Neural cell (in vitro differentiated cells): ENCODE measurements around the gene CPNE2. TPM values are rescaled to one million over a fixed set of nuclear protein-coding genes. Genes with fewer than 3 reads are reported as not detected.
"Not testable (repeated sequence)": the region's sequence is repeated elsewhere in the genome, so short reads cannot be mapped to it uniquely, and the experiment has no call there.

ENCODE experiments used
- H2AFZ ChIP-seq: fragments of 200-600, 300-800 bp; sonication (generic), shearing (Covaris generic); 2 replicates; pipeline ENCODE4 v1.6.0; 2014; ENCODE audit warnings: low read depth, mild to moderate bottlenecking, antibody characterized with exemption, low read length, moderate library complexity
- H3F3A ChIP-seq: fragments of 200-600 bp; shearing (Covaris generic); 2 replicates; pipeline ENCODE4 v1.6.1; 2016; ENCODE audit warnings: mild to moderate bottlenecking, moderate library complexity, mixed read lengths, antibody characterized with exemption, low read length; ENCODE audit not compliant: insufficient read depth, poor library complexity, severe bottlenecking
- H3K27ac ChIP-seq: fragments of 200-600, 300-800 bp; sonication (generic), shearing (Covaris generic); 2 replicates; pipeline ENCODE4 v1.5.1; 2014; ENCODE audit warnings: mild to moderate bottlenecking, low read length, moderate library complexity
- H3K27me3 ChIP-seq: fragments of 300-800, 200-600 bp; sonication (generic), shearing (Covaris generic); 2 replicates; pipeline ENCODE4 v1.6.0; 2014; ENCODE audit warnings: mild to moderate bottlenecking, low read depth, low read length, moderate library complexity; ENCODE audit not compliant: insufficient read depth
- H3K36me3 ChIP-seq: fragments of 300-800, 200-600 bp; sonication (generic), shearing (Covaris generic); 2 replicates; pipeline ENCODE4 v1.5.1; 2014; ENCODE audit warnings: mild to moderate bottlenecking, antibody characterized with exemption, low read length, moderate library complexity; ENCODE audit not compliant: insufficient read depth
- H3K4me2 ChIP-seq: fragments of 300-800, 200-600 bp; sonication (generic), shearing (Covaris generic); 2 replicates; pipeline ENCODE4 v1.6.0; 2014; ENCODE audit warnings: mild to moderate bottlenecking, low read length
- H3K4me3 ChIP-seq: fragments of 300-800, 200-600 bp; sonication (generic), shearing (Covaris generic); 2 replicates; pipeline ENCODE4 v1.5.1; 2014; ENCODE audit warnings: mild to moderate bottlenecking, low read length, moderate library complexity
- H3K79me2 ChIP-seq: fragments of 200-600 bp; shearing (Covaris generic); replicated peaks from 2 replicates; pipeline ENCODE4 v1.6.0; 2014; ENCODE audit warnings: mild to moderate bottlenecking, low read length, moderate library complexity; ENCODE audit not compliant: insufficient read depth
- H3K9ac ChIP-seq: fragments of 300-800, 200-600 bp; sonication (generic), shearing (Covaris generic); 2 replicates; pipeline ENCODE4 v1.6.1; 2016; ENCODE audit warnings: mild to moderate bottlenecking, low read length, mixed read lengths
- H3K9me2 ChIP-seq: fragments of 200-600 bp; shearing (Covaris generic); 2 replicates; pipeline ENCODE4 v1.6.1; 2016; ENCODE audit warnings: mild to moderate bottlenecking, low read length, mixed read lengths; ENCODE audit not compliant: insufficient read depth
- H3K9me3 ChIP-seq: fragments of 200-600, 300-800 bp; sonication (generic), shearing (Covaris generic); 2 replicates; pipeline ENCODE4 v1.6.1; 2016; ENCODE audit warnings: mild to moderate bottlenecking, mixed run types, low read length, moderate library complexity, mixed read lengths
- H4K20me1 ChIP-seq: fragments of 200-600 bp; shearing (Covaris generic); 2 replicates; pipeline ENCODE4 v1.6.1; 2016; ENCODE audit warnings: mild to moderate bottlenecking, mixed run types; ENCODE audit not compliant: insufficient read depth
- EP300 ChIP-seq: fragments of 450-650 bp; conservative IDR thresholded peaks from 2 replicates; pipeline ENCODE4 v1.6.1; 2014; ENCODE audit warnings: antibody characterized with exemption, mild to moderate bottlenecking, moderate library complexity; ENCODE audit not compliant: poor library complexity, severe bottlenecking
- EZH2 ChIP-seq: fragments of 200-600, 300-800 bp; shearing (Covaris generic), sonication (generic); IDR thresholded peaks from 2 replicates; pipeline ENCODE4 v1.6.1; 2014; ENCODE audit warnings: antibody characterized with exemption, low read length, borderline replicate concordance, mild to moderate bottlenecking; ENCODE audit not compliant: insufficient read depth, poor library complexity, severe bottlenecking
- MXI1 ChIP-seq: fragments of 450-650 bp; conservative IDR thresholded peaks from 2 replicates; pipeline ENCODE4 v1.6.1; 2014; ENCODE audit warnings: antibody characterized with exemption, mild to moderate bottlenecking; ENCODE audit not compliant: poor library complexity, severe bottlenecking
- POLR2AphosphoS5 ChIP-seq: IDR thresholded peaks from 2 replicates; pipeline ENCODE4 v1.6.1; 2012
- RAD21 ChIP-seq: fragments of 450-650 bp; conservative IDR thresholded peaks from 2 replicates; pipeline ENCODE4 v1.6.1; 2014; ENCODE audit warnings: antibody characterized with exemption, mild to moderate bottlenecking, moderate library complexity
- SMC3 ChIP-seq: fragments of 450-650 bp; conservative IDR thresholded peaks from 2 replicates; pipeline ENCODE4 v1.6.1; 2014; ENCODE audit warnings: antibody characterized with exemption, mild to moderate bottlenecking, moderate library complexity; ENCODE audit not compliant: poor library complexity
- TAF1 ChIP-seq: IDR thresholded peaks from 2 replicates; pipeline ENCODE4 v1.6.1; 2012; ENCODE audit warnings: low read depth
- polyA plus RNA-seq: library from polyadenylated mRNA; depleted of rRNA; stranded (reverse); fragments of >200 nt; gene quantifications from 2 replicates; pipeline ENCODE4 v1.2.3, GENCODE V29; 2014
- TF ChIP-seq, protein P1 (sequence below): fragments of 450-650 bp; IDR thresholded peaks from 2 replicates; pipeline ENCODE4 v1.5.1; 2014; ENCODE audit warnings: antibody characterized with exemption, mild to moderate bottlenecking, moderate library complexity; ENCODE audit not compliant: poor library complexity, severe bottlenecking
- TF ChIP-seq, protein P2 (sequence below): IDR thresholded peaks from 2 replicates; pipeline ENCODE4 v1.6.1; 2012; ENCODE audit warnings: borderline replicate concordance

CPNE2 gene
- polyA plus RNA-seq, 1 donor from 2014 or later, result 18.6 TPM

DNA sequence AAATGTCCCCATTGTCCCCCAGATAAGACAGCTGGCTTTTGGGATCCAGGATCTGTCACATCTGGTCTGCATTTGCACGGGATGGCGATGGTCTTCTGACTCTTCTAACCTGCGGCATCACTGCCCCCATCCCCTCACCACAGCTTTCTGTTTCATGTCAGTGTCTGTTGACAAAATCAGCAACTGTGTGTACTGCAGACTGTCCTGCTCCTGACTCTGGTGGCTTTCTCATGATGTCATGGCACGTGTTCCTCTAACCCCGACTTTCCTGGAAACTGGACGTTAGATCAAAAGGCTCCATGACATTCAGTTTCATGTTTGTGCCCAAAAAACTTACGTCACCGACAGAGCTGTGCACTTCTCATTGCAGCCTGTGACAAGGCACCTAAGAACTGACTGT lies 30.1 kb upstream of the CPNE2 start:
- no peaks in the 10 kb centered on the region for H3K9me3 ChIP-seq
- no peak overlapping the region for H3K4me3 ChIP-seq
- H3K27me3 ChIP-seq, result no peaks in the 10 kb centered on the region
- no peak overlapping the region for H2AFZ ChIP-seq
- H3K9me2 ChIP-seq, result no peaks in the 10 kb centered on the region
- no peaks in the 10 kb centered on the region for H4K20me1 ChIP-seq
- H3K4me2 ChIP-seq, result no peak overlapping the region
- TF ChIP-seq SMC3 (no peak), POLR2AphosphoS5 (no peak), TAF1 (no peak), EZH2 (no peak)
- TF ChIP-seq, protein P1, sequence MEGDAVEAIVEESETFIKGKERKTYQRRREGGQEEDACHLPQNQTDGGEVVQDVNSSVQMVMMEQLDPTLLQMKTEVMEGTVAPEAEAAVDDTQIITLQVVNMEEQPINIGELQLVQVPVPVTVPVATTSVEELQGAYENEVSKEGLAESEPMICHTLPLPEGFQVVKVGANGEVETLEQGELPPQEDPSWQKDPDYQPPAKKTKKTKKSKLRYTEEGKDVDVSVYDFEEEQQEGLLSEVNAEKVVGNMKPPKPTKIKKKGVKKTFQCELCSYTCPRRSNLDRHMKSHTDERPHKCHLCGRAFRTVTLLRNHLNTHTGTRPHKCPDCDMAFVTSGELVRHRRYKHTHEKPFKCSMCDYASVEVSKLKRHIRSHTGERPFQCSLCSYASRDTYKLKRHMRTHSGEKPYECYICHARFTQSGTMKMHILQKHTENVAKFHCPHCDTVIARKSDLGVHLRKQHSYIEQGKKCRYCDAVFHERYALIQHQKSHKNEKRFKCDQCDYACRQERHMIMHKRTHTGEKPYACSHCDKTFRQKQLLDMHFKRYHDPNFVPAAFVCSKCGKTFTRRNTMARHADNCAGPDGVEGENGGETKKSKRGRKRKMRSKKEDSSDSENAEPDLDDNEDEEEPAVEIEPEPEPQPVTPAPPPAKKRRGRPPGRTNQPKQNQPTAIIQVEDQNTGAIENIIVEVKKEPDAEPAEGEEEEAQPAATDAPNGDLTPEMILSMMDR, result no peak
- no peaks in the 10 kb centered on the region for H3F3A ChIP-seq
- H3K36me3 ChIP-seq, result no peaks in the 10 kb centered on the region
- no peaks in the 10 kb centered on the region for H3K79me2 ChIP-seq
- H3K9ac ChIP-seq, result no peak overlapping the region
- H3K27ac ChIP-seq, result no peak overlapping the region

DNA sequence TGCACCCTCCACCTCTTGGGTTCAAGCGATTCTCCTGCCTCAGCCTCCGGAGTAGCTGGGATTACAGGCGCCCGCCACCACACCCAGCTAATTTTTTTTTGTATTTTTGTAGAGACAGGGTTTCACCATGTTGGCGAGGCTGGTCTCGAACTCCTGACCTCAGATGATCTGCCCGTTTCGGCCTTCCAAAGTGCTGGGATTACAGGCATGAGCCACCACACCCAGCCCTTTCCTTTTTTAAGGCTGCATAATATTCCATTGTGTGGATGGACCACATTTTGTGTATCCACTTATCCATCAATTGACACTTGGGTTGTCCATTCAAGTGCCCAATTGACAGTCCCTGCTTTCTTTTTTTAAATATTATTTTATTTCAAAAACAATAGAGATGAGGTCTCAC lies 29.2 kb upstream of the CPNE2 start:
- not testable (repeated sequence) for H3K79me2 ChIP-seq, H3K27me3 ChIP-seq, H3F3A ChIP-seq, H3K36me3 ChIP-seq, H2AFZ ChIP-seq, H3K4me3 ChIP-seq, H3K9ac ChIP-seq, H3K4me2 ChIP-seq, H3K27ac ChIP-seq, H4K20me1 ChIP-seq, H3K9me3 ChIP-seq, H3K9me2 ChIP-seq

DNA sequence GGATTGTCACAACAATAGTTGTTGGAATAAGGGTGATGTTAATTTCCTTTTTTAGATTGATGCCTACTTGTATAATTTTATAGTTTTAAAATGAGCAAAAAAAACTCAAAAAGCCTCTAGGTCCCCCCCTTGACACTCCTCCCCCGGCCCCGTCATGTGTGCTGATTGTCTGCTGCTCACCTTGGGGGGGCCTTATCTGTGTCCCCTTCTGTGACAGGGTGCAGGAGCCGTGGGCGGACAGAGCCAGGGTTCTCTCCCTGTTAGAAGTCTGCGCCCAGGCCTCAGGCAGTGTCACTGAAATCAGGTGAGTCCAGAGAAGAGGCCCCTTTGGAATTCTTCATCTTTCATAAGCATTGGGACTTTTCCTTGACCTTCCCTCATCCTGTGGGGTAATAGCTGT lies 27.4 kb upstream of the CPNE2 start:
- no peak for TF ChIP-seq TAF1
- no peak for TF ChIP-seq EZH2
- no peak for TF ChIP-seq SMC3
- no peak for TF ChIP-seq MXI1
- no peak for TF ChIP-seq POLR2AphosphoS5
- TF ChIP-seq RAD21, result no peak
- no peak for TF ChIP-seq EP300
- TF ChIP-seq, protein P2, sequence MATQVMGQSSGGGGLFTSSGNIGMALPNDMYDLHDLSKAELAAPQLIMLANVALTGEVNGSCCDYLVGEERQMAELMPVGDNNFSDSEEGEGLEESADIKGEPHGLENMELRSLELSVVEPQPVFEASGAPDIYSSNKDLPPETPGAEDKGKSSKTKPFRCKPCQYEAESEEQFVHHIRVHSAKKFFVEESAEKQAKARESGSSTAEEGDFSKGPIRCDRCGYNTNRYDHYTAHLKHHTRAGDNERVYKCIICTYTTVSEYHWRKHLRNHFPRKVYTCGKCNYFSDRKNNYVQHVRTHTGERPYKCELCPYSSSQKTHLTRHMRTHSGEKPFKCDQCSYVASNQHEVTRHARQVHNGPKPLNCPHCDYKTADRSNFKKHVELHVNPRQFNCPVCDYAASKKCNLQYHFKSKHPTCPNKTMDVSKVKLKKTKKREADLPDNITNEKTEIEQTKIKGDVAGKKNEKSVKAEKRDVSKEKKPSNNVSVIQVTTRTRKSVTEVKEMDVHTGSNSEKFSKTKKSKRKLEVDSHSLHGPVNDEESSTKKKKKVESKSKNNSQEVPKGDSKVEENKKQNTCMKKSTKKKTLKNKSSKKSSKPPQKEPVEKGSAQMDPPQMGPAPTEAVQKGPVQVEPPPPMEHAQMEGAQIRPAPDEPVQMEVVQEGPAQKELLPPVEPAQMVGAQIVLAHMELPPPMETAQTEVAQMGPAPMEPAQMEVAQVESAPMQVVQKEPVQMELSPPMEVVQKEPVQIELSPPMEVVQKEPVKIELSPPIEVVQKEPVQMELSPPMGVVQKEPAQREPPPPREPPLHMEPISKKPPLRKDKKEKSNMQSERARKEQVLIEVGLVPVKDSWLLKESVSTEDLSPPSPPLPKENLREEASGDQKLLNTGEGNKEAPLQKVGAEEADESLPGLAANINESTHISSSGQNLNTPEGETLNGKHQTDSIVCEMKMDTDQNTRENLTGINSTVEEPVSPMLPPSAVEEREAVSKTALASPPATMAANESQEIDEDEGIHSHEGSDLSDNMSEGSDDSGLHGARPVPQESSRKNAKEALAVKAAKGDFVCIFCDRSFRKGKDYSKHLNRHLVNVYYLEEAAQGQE, result no peak
- no peaks in the 10 kb centered on the region for H3K9me2 ChIP-seq
- no peaks in the 10 kb centered on the region for H3K36me3 ChIP-seq
- no peak overlapping the region for H3K27ac ChIP-seq
- H3K4me3 ChIP-seq, result no peak overlapping the region
- H3K4me2 ChIP-seq, result no peak overlapping the region
- no peaks in the 10 kb centered on the region for H3K9me3 ChIP-seq
- H3F3A ChIP-seq, result no peaks in the 10 kb centered on the region
- no peaks in the 10 kb centered on the region for H3K27me3 ChIP-seq
- no peak overlapping the region for H2AFZ ChIP-seq
- H4K20me1 ChIP-seq, result no peaks in the 10 kb centered on the region
- H3K79me2 ChIP-seq, result no peaks in the 10 kb centered on the region
- H3K9ac ChIP-seq, result no peak overlapping the region
